C1 segment of cervical spinal cord (tissue), 14 donors: ENCODE data around the gene BRD9.
"Not testable (repeated sequence)": the region's sequence is repeated elsewhere in the genome, so short reads cannot be mapped to it uniquely, and the experiment has no call there.

Source experiments
- DNase-seq, 14 donors: peaks; one replicate each; lab custom pipeline; 2025; lab: John Stamatoyannopoulos, UW

The BRD9 gene

DNA sequence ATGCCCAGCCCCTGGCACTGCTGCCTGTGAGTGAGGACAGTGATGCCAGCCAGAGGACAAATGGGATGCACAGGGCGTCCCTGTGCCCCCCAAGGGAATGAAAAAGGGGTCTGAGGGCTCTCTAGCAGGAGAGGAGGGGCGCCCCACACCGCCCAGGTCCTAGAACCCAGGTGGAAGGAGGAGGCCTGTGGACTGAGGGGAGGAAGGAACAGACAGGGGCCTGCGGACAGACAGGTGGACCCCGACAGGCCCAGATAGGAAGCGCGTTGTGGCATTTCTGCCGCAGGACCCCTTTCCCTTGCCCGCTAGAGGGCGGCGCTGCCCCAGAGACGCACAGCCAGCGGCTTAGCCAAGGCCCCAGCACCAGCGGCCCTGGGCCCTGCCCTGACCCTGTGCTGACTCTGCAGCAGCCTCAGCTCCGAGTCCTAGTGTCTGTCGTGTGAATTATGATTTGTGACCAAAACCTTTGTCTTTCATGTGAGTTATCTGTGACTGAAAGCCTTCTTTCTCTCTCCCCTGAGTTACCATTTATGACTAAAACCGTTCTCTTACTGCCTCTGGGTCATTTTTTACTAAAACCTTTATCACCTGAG lies 30.8 kb upstream of the BRD9 start:
- DNase-seq, result peak in 10 of 14 donors; percentile 10 to 59 (median 20)

DNA sequence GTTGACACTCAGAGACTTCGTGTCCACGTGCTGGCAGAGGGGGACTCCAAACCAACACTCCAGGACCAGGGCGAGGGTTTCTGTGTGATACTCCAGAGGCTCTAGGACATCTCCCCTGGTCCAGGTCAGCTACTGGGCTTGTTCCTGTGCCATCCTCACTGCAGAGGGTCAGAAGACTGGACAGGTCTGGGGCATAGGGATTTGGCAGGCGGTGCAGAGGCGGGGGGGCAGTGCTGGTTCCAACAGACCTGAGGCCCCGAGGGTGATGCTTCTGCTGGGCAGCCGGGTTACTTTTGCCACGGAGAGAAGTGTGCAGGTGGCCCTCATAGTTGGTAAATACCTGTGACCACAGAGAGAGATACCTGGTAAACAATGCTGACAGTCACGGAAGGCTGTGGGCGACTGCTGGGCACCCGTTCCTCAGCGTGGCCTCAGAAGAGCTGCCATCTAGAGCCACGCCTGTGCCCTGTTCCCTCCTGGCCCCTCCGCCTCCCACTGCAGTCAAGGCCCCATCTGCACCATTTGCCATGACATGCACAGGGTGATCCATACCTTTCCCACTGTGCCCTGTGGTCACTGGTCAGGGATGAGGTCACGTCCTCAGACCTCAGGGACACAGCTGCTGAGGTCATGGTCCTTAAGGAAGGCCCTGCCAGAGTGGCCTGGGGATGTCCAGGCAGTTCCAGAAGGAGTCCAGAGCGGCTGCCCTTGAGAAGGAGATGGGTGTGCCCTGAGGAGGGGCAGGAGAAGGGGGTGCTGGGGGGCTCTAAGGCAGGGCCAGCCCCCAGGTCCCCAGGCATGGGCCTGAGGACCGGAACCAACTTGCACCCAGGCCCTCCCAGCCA lies 30.1 kb upstream of the BRD9 start:
- no peak for DNase-seq

DNA sequence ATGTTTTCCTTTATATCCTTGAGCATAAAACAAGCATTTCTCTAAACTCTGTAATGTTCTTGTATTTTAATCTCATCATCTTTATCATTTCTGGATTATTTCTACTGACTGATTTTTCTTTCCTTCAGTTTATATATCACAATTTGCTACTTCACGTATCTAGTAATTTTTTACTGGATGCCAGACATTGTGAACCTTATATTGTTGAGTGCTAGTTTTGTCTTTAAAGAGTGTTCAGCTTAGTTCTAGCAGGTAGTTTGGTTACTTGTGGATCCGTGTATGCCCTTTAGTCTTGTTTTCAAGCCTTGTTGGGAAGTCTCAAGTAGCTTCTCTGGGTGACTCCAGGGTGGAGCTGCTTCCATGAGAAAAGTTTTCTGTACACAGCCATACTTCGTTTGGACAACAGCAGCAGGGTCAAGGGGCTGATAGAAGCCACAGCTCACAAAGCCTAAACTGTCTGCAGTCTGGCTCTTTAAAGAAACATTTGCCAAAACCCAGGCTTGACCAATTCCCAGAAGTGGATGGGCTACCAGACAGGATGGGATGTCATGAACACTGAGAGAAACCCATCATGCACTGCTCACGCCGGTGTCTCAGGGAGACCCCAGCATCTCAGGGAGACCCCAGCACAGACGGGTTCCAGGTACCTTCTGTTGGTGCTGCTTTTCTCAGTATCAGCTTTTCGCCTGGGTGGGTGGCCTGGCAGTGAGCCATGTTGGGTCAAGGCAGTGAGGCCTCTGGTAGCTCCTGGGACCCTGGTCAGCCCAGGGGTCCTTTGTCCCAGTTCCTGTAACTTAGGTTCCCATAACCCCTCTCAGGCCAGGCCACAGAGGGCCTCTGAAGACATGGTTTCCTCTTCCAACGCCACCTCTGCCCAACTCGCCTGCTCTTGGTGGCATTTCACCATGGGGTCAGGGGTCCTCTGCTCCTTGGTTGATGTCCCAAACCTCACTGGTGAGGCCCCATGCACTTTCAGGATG lies 29.1 kb upstream of the BRD9 start:
- DNase-seq, result no peak

DNA sequence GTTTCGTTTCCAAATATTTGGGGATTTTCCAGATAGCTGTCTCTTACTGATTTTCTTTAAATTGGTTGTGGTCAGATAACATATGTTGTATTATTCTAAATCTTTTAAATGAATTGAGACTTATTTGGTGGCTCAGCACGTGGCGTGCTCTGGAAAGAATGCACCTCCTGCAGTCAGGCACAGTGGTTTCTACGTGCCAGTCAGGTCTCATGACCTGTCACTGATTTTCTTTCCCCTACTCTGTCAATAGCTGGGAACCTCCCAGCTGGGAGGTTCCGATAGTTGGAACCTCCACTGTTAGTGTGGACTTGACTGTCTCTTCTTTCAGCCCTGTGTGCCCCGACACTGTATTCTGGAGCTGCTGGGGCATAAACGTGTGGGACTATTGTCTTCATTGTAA lies 27.7 kb upstream of the BRD9 start:
- no peak for DNase-seq

DNA sequence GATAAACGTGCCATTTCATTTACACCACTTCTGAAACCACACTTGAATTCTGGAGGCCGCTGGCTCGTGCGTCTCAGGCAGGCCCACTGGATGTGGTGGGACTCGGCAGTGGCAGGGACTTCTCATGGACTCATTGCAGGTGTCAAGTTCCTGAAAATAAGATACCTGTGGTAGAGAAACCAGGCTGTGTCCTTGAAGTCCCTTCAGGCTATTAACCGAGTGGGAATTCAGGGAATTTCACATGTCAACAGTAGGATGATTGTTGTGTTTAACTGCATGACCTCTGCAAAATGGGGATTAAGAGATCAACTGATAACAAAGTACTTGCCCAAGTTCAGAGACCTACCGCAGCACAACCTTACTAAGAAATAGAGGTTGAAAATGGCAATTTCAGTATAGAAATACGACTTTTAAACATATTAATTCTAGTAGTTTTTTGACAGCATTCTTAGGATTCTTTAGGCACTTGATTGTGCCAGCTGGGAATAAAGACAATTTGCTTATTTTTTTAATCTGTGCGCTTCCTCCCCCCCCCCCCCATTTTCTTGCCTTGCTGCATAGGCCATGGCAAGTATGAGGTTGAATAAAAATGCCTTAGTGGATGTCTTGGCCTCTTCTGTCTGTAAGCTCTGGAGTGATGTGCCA lies 26.9 kb upstream of the BRD9 start:
- DNase-seq, result no peak

DNA sequence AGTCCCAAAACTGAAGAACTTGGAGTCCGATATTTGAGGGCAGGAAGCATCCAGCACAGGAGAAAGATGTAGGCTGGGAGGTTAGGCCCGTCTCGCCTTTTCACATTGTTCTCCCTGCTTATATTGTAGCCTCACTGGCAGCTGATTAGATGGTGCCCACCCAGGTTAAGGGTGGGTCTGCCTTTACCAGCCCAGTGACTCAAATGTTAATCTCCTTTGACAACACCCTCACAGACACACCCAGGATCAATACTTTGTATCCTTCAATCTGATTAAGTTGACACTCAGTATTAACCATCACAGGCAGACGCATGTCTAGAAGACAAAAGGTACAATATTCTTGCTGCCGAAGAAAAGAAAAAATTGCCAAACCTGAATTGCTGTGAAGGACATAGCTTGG lies 26.1 kb upstream of the BRD9 start:
- DNase-seq, result not testable (repeated sequence)

DNA sequence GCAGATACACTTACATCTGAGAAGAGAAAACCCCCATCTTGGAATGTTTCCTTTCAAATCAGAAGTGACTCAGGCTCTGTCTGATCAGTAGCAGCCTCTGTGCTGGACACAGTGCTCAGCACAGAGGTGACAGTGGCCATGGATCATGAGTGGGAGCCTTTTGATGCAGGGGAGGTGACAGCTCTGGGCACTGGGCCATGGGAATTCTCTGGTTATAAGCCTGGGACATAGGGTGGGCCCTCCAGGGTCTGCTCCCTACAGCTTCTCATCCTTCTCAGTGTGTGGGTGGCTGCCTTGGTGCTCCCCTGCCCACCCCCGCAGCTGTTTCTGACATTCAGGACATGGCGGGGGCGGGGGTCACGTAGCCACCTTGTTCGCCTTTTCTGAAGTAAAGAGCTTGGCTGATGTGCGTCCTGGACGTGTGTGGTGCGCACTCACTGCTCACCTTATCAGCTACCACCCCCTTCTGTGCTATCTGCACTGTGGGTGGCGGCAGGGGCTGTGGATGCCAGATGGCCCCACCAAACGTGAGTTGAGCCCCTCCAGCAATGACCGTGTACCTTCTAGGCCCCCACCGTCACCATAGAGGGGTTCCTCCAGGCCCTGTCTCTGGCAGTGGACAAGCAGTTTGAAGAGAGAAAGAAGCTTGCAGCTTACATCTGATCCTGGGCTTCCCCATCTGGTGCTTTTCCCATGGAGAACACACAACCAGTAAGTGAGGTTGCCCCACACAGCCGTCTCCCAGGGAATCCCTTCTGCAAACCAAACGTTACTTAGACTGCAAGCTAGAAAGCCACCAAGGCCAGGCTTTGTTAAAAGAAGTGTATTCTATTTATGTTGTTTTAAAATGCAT lies 24.1 kb upstream of the BRD9 start:
- no peak for DNase-seq

DNA sequence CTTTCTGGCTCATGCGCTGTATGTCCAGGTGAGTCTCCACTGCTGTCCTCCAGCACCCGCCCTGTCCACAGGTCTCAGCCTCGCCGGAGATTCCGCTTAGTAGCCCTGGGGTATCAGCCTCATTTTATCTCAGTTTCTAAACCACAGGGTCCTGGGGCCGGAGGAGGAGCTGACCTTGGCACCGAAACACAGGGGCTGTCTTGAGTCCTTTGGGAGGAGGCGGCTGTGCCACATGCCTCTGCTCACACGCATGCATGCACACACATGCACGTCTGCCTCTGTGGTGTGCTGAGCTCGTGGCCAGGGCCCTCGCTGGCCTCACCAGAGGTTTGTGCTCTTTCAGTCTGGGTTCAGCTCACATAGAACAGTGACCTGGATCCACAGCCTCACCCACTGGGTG lies 23.3 kb upstream of the BRD9 start:
- DNase-seq, result no peak

DNA sequence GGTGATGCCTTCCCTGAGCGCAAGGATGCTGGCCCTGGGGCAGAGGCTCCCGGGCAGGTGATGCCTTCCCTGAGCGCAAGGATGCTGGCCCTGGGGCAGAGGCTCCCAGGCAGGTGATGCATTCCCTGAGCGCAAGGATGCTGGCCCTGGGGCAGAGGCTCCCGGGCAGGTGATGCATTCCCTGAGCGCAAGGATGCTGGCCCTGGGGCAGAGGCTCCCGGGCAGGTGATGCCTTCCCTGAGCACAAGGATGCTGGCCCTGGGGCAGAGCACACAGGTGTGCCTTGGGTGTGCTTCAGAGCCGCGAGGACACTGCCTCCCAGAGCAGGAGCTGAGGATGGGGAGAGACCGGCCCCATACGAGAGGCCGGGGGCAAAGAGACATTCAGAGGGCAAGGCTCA lies 22.7 kb upstream of the BRD9 start:
- not testable (repeated sequence) for DNase-seq

DNA sequence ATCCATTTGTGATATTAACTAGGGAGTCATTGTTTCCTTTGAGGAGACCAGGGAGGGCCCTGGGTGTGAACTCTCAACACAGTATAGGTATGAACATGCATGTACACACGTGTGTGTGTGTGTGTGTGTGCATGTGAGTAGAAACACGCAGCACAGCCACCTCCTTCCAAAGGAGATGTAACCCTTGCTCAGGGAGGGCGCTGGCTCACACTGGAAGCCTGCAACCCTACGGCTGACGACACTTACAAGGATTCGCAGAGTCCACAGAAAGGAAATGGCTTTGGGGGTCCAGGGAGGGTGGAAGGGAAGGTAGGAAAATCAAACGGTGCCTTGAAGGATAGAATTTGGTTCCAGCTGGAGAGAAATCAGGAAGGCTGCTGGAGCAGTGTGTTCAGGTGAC lies 22.0 kb upstream of the BRD9 start:
- DNase-seq, result no peak

DNA sequence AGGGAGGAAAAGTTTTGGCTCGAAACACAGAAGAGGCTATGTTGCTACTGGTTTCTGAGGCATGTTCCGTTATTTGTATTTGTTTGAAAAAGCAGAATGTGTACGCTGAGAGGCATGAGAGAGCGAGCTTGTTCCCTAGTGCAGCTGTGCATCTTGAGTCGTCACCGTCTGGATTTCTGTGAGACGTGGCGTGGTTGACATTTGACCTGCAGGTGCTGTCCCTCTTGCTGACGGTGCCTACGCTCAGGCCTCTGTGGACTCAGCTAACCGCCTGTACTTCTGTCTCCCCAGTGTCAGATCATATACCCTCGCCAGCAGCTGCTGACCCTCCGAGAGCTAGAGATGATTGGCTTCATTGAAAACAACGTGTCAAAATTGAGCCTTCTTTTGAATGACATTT lies 21.6 kb upstream of the BRD9 start:
- no peak for DNase-seq

DNA sequence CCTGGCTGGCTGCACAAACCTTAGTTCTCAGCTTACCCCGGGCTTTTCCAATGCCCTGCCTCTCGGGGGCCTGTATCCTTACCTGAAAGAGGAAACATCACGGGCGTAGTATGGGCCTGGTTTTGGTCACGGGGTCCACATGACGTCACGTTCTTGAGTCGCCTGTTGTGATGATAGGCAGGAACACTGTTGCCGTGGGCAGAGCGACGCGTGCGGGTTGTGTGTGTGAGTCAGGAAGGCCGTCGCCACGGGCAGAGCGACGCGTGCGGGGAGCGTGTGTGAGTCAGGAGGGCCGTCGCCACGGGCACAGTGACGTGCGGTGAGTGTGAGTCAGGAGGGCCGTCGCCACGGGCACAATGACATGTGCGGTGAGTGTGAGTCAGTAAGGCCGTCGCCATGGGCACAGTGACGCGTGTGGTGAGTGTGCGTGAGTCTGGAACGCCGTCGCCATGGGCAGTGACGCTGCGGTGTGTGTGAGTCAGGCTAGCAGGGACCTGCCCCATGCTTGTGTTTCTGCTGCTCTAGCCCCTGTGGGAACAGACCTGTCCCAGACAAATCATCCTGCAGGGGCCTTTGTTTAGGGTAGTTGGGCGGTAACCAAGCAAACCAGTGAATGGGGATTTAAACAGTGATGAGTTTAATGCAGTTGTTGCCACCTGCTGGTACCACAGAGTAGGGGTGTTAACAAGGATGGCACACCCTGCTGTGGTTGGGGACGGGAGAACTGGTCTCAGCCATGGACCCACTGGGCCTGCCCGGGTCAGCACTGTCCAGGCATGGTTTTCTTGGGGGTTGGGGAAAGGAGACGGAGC lies 19.9 kb upstream of the BRD9 start:
- DNase-seq, result peak in 2 of 14 donors; percentile 4 to 40

DNA sequence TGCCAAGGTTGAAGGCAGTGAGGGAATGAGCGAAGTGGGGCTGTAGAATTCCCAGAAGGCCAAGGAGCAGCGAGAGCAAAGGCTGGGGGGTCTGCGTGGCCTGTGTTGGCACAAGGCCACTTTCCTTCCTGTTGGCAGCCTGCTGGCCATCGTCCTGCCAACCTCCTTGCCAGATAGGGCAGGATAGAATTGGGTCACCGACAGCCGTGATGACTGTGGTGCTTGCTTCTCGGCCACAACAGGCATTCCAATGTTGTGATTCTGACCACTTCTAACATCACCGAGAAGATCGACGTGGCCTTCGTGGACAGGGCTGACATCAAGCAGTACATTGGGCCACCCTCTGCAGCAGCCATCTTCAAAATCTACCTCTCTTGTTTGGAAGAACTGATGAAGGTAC lies 19.0 kb upstream of the BRD9 start:
- no peak for DNase-seq

DNA sequence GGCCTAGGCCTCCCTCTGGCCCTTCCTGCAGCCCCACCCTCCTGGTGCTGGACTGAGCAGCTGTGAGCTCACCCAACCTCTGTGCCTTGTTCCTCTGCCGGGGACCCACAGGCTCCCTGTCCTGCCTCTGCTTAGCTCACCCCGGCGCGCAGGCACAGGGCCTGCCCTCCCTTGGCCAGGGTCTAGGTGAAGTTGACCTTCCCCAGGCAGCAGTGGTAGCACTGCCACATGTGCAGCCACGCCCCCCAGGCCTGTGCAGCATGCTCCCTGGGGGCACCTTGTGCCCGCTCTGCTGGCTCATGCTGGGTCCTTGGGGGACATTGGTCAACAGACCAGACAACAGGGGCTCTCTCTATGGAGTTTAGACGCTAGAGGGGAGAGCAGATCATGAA lies 18.2 kb upstream of the BRD9 start:
- no peak for DNase-seq

DNA sequence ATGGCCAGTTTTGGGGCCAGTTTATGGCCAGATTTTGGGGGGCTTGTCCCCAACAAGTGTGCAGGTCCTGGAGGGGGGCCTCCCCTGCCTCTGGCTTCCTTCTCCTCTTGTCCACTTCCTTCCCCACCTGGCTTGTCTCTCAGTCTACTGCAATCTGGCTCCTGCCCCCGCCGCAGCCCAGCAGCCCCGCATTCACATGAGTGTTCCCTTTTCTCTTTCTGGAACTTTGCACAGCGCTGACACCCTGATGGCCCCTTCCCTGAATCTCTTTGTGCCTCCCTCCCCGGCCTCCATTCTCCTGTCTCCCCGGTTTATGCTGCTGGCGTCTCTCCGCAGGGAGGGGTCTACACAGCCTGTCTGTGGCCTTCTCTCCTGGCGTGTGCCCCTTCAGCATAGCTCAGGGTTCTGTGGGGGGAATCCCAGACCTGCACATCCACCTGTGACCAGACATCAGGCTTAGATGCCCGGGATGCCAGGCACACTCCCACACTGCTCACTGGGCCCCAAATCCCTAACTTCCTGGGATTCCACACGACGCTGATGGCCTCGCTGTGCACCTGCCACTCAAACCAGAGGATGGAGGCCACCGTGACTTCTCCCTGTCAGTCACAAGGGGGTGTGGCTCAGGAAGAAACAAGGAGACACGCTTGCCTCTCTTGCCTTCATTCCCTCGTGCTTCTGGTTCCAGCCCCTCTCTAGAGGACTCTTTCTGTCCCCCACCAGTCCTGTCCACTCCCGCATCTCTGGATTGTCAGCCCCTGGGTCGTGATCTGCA lies 17.6 kb upstream of the BRD9 start:
- DNase-seq, result no peak

DNA sequence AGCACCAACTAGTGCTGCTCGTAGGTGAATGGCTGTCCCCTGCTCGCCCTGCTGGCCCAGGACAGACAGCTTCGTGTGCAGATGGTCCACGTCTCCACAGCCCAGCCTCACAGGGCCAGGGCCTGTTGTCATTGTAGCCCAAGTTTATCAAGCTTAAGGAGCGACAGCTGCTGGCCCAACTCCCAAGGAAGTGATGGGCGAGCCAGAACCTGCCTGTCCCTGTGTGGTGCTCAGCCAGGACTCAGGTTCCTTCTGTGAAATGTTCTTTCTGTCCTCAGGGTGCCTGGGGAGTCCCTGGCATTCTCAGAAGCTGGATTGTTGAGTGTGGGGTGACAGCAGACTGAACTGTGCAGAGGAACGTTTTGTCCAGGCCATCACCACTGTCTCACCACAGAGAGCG lies 16.5 kb upstream of the BRD9 start:
- no peak for DNase-seq

DNA sequence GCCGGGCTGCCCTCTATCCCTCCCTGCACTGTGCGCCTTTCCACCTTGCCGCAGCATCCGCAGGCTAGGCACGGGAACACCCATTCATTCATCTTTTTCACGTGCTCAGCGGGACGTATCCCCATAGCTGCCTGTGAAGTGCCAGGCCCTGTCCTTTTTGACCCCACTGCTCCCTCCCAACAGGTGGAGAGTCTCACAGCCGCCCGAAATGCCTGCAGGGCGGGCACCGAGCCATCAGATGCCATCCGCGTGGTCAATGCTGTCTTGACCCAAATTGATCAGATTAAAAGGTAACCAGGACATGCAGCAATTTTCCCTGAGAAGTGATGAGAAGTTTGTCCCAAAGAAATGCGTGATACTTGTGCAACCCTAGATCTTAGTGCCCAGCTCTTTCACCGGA lies 15.6 kb upstream of the BRD9 start:
- no peak for DNase-seq

DNA sequence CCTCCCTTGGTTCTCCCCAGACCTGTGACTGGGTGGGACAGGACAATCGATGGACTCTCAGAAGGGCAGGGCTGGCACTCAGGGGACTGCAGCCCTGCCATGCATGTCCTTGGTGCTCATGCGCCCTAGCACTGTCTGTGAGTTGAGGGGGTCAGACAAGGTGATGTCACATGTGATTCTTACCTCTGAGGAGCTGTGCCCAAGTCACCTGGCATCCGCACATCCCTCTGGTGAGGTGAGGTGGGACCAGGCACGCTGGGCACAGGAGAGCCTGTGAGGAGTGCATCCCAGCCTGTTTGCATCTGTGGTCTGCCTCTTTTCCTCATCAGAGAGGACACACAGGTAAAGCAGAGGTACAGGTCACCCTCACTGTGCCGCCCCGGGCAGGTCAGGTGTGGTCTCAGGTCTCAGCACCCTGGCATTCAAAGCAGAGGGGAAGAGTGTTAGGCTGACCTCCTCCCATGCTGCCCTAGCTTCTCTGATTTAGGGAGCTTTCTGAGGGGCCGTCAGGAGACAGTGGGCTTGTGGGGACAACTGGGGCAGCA lies 14.8 kb upstream of the BRD9 start:
- DNase-seq, result no peak

DNA sequence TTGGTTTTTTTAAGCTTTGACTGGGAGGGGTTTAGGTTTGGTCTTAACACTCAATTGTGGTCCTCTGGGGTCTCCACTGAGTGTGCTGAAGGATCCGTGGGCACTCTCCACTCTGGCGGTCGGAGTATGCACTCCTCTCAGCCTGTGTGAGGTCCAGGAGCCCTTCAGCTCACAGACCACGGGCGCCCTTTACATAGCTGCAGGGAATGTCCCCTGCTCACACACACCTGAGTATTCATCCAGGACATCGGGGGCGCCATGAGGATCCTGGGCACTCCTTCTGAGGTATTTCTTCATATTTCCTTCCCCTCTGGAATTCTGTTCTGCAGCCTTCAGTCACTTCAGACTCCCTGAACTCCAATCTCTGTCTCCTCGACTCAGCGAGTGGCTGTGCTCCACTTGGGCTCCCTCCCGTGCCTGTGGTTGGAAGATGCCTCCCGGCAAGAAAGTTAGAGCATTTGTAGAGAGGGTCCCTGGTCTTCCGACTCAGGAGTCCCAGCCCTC lies 12.6 kb upstream of the BRD9 start:
- DNase-seq, result no peak
